Mucosa of descending colon (tissue), 3 donors: ENCODE measurements around the gene FAM131B. TPM values are rescaled to one million over a fixed set of nuclear protein-coding genes. Genes with fewer than 3 reads are reported as not detected.

Experiments used
- ATAC-seq: fragments of 200-7000 bp; cut with Tn5 transposase; one replicate; pipeline ENCODE4 v1.9.1; 2020; ENCODE audit warnings: mild to moderate bottlenecking, moderate library complexity
- DNase-seq, 3 donors: peaks; one replicate each; pipeline ENCODE4 v3.0.0-alpha.2; 2020
- H3K36me3 ChIP-seq: fragments of 200-600 bp; one replicate; pipeline ENCODE4 v1.8.0; 2021; ENCODE audit warnings: low read depth, mild to moderate bottlenecking
- H3K4me1 ChIP-seq: fragments of 200-600 bp; one replicate; pipeline ENCODE4 v1.8.0; 2021; ENCODE audit warnings: low read depth, mild to moderate bottlenecking
- H3K4me3 ChIP-seq: fragments of 200-600 bp; one replicate; pipeline ENCODE4 v1.8.0; 2021; ENCODE audit warnings: mild to moderate bottlenecking
- H3K9me3 ChIP-seq: fragments of 200-600 bp; one replicate; pipeline ENCODE4 v1.8.0; 2021; ENCODE audit warnings: mild to moderate bottlenecking
- CTCF ChIP-seq: fragments of 200-600 bp; IDR thresholded peaks from one replicate; pipeline ENCODE4 v1.8.0; 2022; ENCODE audit warnings: antibody characterized with exemption, mild to moderate bottlenecking
- intact Hi-C, 2 donors: fragments of 100-400 bp; cut with DNase I in 1 of 2; cut with micrococcal nuclease in 1 of 2; formaldehyde crosslinking; loops; one replicate each; pipeline versions ENCODE4 v1.11.0 to v1.11.1; 2022; cut with DNase I, micrococcal nuclease
- total RNA-seq, 3 donors: library from RNA; stranded (reverse); fragmentation: NEBNext Ultra II Directional in 2 of 3; extraction: Animal tissue kit (Norgen Biotek cat#: 25700) in 2 of 3; gene quantifications; one replicate each; pipeline versions ENCODE4 v1.2.1 to v1.2.4, GENCODE V29; 2021 to 2023
- donor health status: DM: no; HTN: no; CAD: no; lungs with moderate emphysema.
- donor health status: DM: no; HTN: no; CAD: no.
- donor health status: DM: no; HTN: yes; CAD: no.

FAM131B gene
- total RNA-seq, 3 donors from 2014 or later: 0.43 to 6.2 (median 1.6) TPM

GRCh38 chr7:143360788-143361551 lies 1.5 kb downstream of the FAM131B start:
- TF ChIP-seq CTCF: no peak
- intact Hi-C loops: no loop called here
- no peaks in the 10 kb centered on the region for H3K9me3 ChIP-seq
- peaks cover 6% of the 10 kb centered on the region for H3K4me1 ChIP-seq
- H3K4me3 ChIP-seq: no peak overlapping the region
- DNase-seq (no peak), ATAC-seq (no peak)
- H3K36me3 ChIP-seq: no peaks in the 10 kb centered on the region

- ATAC-seq (no peak), DNase-seq (no peak)
- Histone ChIP-seq H3K9me3 (no peaks in the 10 kb centered on the region), H3K4me3 (no peak overlapping the region), H3K4me1 (peaks cover 6% of the 10 kb centered on the region), H3K36me3 (no peaks in the 10 kb centered on the region)
- TF ChIP-seq CTCF: no peak
- intact Hi-C loops: no loop called here
Observed at GRCh38 chr7:143359771-143360353, 2.7 kb downstream of the FAM131B start.

- no peak overlapping the region for H3K4me3 ChIP-seq
- no peak for DNase-seq
- H3K9me3 ChIP-seq: no peaks in the 10 kb centered on the region
- peaks cover 6% of the 10 kb centered on the region for H3K4me1 ChIP-seq
- intact Hi-C loops: no loop called here
- no peak for ATAC-seq
- H3K36me3 ChIP-seq: no peaks in the 10 kb centered on the region
- TF ChIP-seq CTCF: no peak
Observed at GRCh38 chr7:143358626-143359025, 3.9 kb downstream of the FAM131B start.

GRCh38 chr7:143356414-143357050 lies 6.0 kb downstream of the FAM131B start:
- Histone ChIP-seq H3K9me3 (no peaks in the 10 kb centered on the region), H3K36me3 (no peaks in the 10 kb centered on the region), H3K4me3 (no peak overlapping the region), H3K4me1 (no peaks in the 10 kb centered on the region)
- TF ChIP-seq CTCF: no peak
- intact Hi-C loops: no loop called here
- ATAC-seq (no peak), DNase-seq (no peak)

GRCh38 chr7:143355450-143356385 lies 6.8 kb downstream of the FAM131B start:
- Histone ChIP-seq H3K4me3 (no peak overlapping the region), H3K36me3 (no peaks in the 10 kb centered on the region), H3K4me1 (no peaks in the 10 kb centered on the region), H3K9me3 (no peaks in the 10 kb centered on the region)
- intact Hi-C loops: no loop called here
- ATAC-seq: no peak
- no peak for DNase-seq
- no peak for TF ChIP-seq CTCF
